Measurements from ENCODE around the gene IQGAP2.

Gene IQGAP2

DNA sequence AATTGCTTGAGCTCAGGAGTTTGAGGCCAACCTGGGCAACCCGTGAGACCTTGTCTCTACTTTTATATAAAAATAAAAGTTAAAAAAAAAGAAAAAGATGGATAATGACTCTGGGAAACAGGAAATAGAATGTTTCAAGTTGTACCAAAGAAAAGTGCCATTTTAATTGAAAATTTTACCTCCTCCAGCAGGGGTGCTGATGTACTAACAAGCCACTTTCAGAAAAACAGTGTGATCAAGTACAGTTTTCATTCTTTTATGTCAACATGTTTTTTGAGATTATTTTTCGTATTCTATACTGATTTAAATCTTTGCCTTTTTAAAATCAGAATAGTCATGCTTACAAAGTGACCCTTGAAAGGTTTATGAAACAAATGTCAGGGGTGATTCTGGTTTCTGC is 343.6 kb downstream of the IQGAP2 start:
- H3K4ac ChIP-seq (ENCODE audit: low read length): no peak overlapping the region
- H2BK120ac ChIP-seq (ENCODE audit: low read depth, low read length): no peak overlapping the region
- no peak overlapping the region for H3K14ac ChIP-seq (ENCODE audit: low read length)
- no peaks in the 10 kb centered on the region for H3K27me3 ChIP-seq (ENCODE audit: control insufficient read depth in 3 of 3, insufficient read depth in 3 of 3, low read depth in 1 of 3, low read length in 3 of 3)
- no CpG with 5 or more reads among the region's 2 CpGs for WGBS, 2 donors (ENCODE audit: extremely low coverage in 2 of 2, insufficient read length in 2 of 2, insufficient replicate concordance in 1 of 2)
- H4K91ac ChIP-seq (ENCODE audit: low read depth, low read length, poor library complexity): no peak overlapping the region
- no peaks in the 10 kb centered on the region for H3K36me3 ChIP-seq (replicated peaks in 1 of 2; ENCODE audit: control insufficient read depth in 2 of 2, insufficient read depth in 2 of 2, low read length in 2 of 2)
- H3K79me1 ChIP-seq (ENCODE audit: low read depth, low read length): no peaks in the 10 kb centered on the region
- no peak overlapping the region for H3K9ac ChIP-seq (ENCODE audit: low read depth, low read length, poor library complexity)
- H4K8ac ChIP-seq (ENCODE audit: low read depth, low read length): no peak overlapping the region
- H3K4me2 ChIP-seq (ENCODE audit: insufficient read depth, low read length, poor library complexity, severe bottlenecking): no peak overlapping the region
- no peaks in the 10 kb centered on the region for H3K4me1 ChIP-seq (ENCODE audit: control insufficient read depth in 2 of 2, insufficient read depth in 1 of 2, low read depth in 1 of 2, low read length in 2 of 2)
- H2AK5ac ChIP-seq (ENCODE audit: low read depth, low read length): no peak overlapping the region
- no peak overlapping the region for H3K18ac ChIP-seq (ENCODE audit: low read length)
- no peak overlapping the region for H3K4me3 ChIP-seq (ENCODE audit: low read length in 2 of 2)
- no peak overlapping the region for H2AFZ ChIP-seq (ENCODE audit: low read length)
- no peak overlapping the region for H3K27ac ChIP-seq (replicated peaks; ENCODE audit: low read length)
- no peak overlapping the region for H2BK15ac ChIP-seq (ENCODE audit: low read length)
- no peak overlapping the region for H3K23ac ChIP-seq (ENCODE audit: low read depth, low read length, poor library complexity)
- H2BK12ac ChIP-seq (ENCODE audit: low read length): no peak overlapping the region
- DNase-seq (ENCODE audit: low spot score): no peak
- H3K9me3 ChIP-seq (replicated peaks in 1 of 2; ENCODE audit: control insufficient read depth in 2 of 2, insufficient read depth in 1 of 2, low read depth in 1 of 2, low read length in 2 of 2): no peaks in the 10 kb centered on the region
- H2BK5ac ChIP-seq (ENCODE audit: low read length): no peak overlapping the region

DNA sequence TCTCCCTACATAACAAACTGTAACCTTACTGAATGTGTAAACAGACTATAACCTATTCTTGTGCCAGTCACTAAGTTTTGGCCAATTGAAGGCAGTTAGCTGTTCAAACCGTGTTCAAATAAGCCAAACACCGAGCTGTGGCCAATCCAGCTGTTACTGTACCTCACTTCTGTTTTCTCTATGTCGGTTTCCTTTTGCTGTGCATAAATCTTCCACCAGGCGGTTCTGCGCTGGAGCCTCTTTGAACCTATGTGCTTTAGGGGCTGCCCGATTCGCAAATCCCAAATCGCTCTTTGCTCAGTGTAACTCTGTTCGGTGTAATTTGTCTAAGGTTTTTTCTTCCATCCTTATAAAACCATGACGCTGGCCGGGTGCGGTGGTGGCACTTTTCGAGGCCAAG is 344.6 kb downstream of the IQGAP2 start:
- no CpG with 5 or more reads among the region's 13 CpGs for WGBS, 2 donors (ENCODE audit: extremely low coverage in 2 of 2, insufficient read length in 2 of 2, insufficient replicate concordance in 1 of 2)
- Histone ChIP-seq H3K79me1 (ENCODE audit: low read depth, low read length) (no peaks in the 10 kb centered on the region), H3K36me3 (replicated peaks in 1 of 2; ENCODE audit: control insufficient read depth in 2 of 2, insufficient read depth in 2 of 2, low read length in 2 of 2) (no peaks in the 10 kb centered on the region), H3K9ac (ENCODE audit: low read depth, low read length, poor library complexity) (no peak overlapping the region), H2BK15ac (ENCODE audit: low read length) (no peak overlapping the region), H2BK5ac (ENCODE audit: low read length) (no peak overlapping the region), H3K4me3 (ENCODE audit: low read length in 2 of 2) (no peak overlapping the region), H3K4ac (ENCODE audit: low read length) (no peak overlapping the region), H3K27me3 (ENCODE audit: control insufficient read depth in 3 of 3, insufficient read depth in 3 of 3, low read depth in 1 of 3, low read length in 3 of 3) (no peaks in the 10 kb centered on the region), H2AK5ac (ENCODE audit: low read depth, low read length) (no peak overlapping the region), H3K4me1 (ENCODE audit: control insufficient read depth in 2 of 2, insufficient read depth in 1 of 2, low read depth in 1 of 2, low read length in 2 of 2) (no peaks in the 10 kb centered on the region), H3K9me3 (replicated peaks in 1 of 2; ENCODE audit: control insufficient read depth in 2 of 2, insufficient read depth in 1 of 2, low read depth in 1 of 2, low read length in 2 of 2) (no peaks in the 10 kb centered on the region), H4K8ac (ENCODE audit: low read depth, low read length) (no peak overlapping the region), H2BK120ac (ENCODE audit: low read depth, low read length) (no peak overlapping the region), H2AFZ (ENCODE audit: low read length) (no peak overlapping the region), H3K4me2 (ENCODE audit: insufficient read depth, low read length, poor library complexity, severe bottlenecking) (no peak overlapping the region), H4K91ac (ENCODE audit: low read depth, low read length, poor library complexity) (no peak overlapping the region), H2BK12ac (ENCODE audit: low read length) (no peak overlapping the region), H3K27ac (replicated peaks; ENCODE audit: low read length) (no peak overlapping the region), H3K14ac (ENCODE audit: low read length) (no peak overlapping the region), H3K18ac (ENCODE audit: low read length) (no peak overlapping the region), H3K23ac (ENCODE audit: low read depth, low read length, poor library complexity) (no peak overlapping the region)
- no peak for DNase-seq (ENCODE audit: low spot score)

DNA sequence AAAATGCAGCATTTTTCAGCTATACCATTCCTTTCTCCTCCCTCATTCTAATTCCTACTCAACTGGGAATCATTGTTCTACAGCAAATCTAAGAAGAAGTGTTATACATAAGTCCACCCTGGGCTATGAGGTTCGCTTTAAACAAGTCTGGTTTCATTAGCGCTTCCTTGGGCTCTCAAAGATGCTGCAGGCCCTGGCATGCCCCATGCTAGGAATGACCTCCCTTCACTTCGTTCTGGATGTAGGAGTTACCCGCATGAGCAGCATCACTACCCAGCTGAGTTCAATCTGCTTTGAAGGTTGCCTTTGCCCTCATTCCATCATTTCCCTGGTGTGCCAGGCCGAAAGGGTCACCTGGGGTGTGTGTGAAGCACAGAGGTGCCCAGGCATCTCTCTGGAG is 348.2 kb downstream of the IQGAP2 start:
- no peaks in the 10 kb centered on the region for H3K79me1 ChIP-seq (ENCODE audit: low read depth, low read length)
- WGBS, 2 donors (ENCODE audit: extremely low coverage in 2 of 2, insufficient read length in 2 of 2, insufficient replicate concordance in 1 of 2): no CpG with 5 or more reads among the region's 5 CpGs

DNA sequence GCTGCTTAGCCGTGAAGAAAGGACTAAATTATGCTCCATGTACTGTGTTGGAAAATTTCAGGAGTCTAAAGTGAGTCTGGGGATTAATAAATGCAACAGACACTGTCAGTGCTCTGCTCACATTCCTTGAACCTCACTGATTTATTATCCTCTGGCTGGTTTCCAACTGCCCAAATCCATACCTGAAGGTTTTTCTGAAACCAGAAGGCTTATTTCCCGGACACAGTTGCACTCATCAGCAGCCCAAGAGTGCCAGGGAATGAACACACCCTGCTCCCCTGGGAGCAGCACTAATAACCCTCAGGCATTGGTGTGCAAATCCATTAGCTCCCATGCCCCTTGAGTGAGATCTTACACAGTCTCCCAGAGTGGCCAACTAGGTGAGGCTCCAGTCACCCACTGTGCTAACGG is 351.6 kb downstream of the IQGAP2 start:
- no peak overlapping the region for H2BK5ac ChIP-seq (ENCODE audit: low read length)
- H2AK5ac ChIP-seq (ENCODE audit: low read depth, low read length): no peak overlapping the region
- no peaks in the 10 kb centered on the region for H3K36me3 ChIP-seq (replicated peaks in 1 of 2; ENCODE audit: control insufficient read depth in 2 of 2, insufficient read depth in 2 of 2, low read length in 2 of 2)
- H2BK12ac ChIP-seq (ENCODE audit: low read length): no peak overlapping the region
- no peak overlapping the region for H3K4me2 ChIP-seq (ENCODE audit: insufficient read depth, low read length, poor library complexity, severe bottlenecking)
- peak overlapping the region; percentile 38 for H3K23ac ChIP-seq (ENCODE audit: low read depth, low read length, poor library complexity)
- H3K18ac ChIP-seq (ENCODE audit: low read length): no peak overlapping the region
- H4K91ac ChIP-seq (ENCODE audit: low read depth, low read length, poor library complexity): no peak overlapping the region
- H3K4me1 ChIP-seq (ENCODE audit: control insufficient read depth in 2 of 2, insufficient read depth in 1 of 2, low read depth in 1 of 2, low read length in 2 of 2): peaks cover 0 to 2% of the 10 kb centered on the region in 2 donors
- no peak for DNase-seq (ENCODE audit: low spot score)
- H3K4me3 ChIP-seq (ENCODE audit: low read length in 2 of 2): no peak overlapping the region
- no peak overlapping the region for H2AFZ ChIP-seq (ENCODE audit: low read length)
- no peaks in the 10 kb centered on the region for H3K27me3 ChIP-seq (ENCODE audit: control insufficient read depth in 3 of 3, insufficient read depth in 3 of 3, low read depth in 1 of 3, low read length in 3 of 3)
- no CpG with 5 or more reads among the region's 3 CpGs for WGBS, 2 donors (ENCODE audit: extremely low coverage in 2 of 2, insufficient read length in 2 of 2, insufficient replicate concordance in 1 of 2)
- no peak overlapping the region for H3K9ac ChIP-seq (ENCODE audit: low read depth, low read length, poor library complexity)
- H3K4ac ChIP-seq (ENCODE audit: low read length): no peak overlapping the region
- H3K9me3 ChIP-seq (replicated peaks in 1 of 2; ENCODE audit: control insufficient read depth in 2 of 2, insufficient read depth in 1 of 2, low read depth in 1 of 2, low read length in 2 of 2): no peaks in the 10 kb centered on the region
- H2BK120ac ChIP-seq (ENCODE audit: low read depth, low read length): no peak overlapping the region
- H4K8ac ChIP-seq (ENCODE audit: low read depth, low read length): no peak overlapping the region
- no peaks in the 10 kb centered on the region for H3K79me1 ChIP-seq (ENCODE audit: low read depth, low read length)
- no peak overlapping the region for H2BK15ac ChIP-seq (ENCODE audit: low read length)
- no peak overlapping the region for H3K14ac ChIP-seq (ENCODE audit: low read length)
- no peak overlapping the region for H3K27ac ChIP-seq (replicated peaks; ENCODE audit: low read length)

More for the DNA sequence above, 348.2 kb downstream of the IQGAP2 start:
- Histone ChIP-seq H3K14ac (ENCODE audit: low read length) (no peak overlapping the region), H3K23ac (ENCODE audit: low read depth, low read length, poor library complexity) (no peak overlapping the region), H3K27me3 (ENCODE audit: control insufficient read depth in 3 of 3, insufficient read depth in 3 of 3, low read depth in 1 of 3, low read length in 3 of 3) (no peaks in the 10 kb centered on the region), H2AK5ac (ENCODE audit: low read depth, low read length) (no peak overlapping the region), H3K36me3 (replicated peaks in 1 of 2; ENCODE audit: control insufficient read depth in 2 of 2, insufficient read depth in 2 of 2, low read length in 2 of 2) (no peaks in the 10 kb centered on the region), H3K27ac (replicated peaks; ENCODE audit: low read length) (no peak overlapping the region), H3K9ac (ENCODE audit: low read depth, low read length, poor library complexity) (no peak overlapping the region), H3K4me2 (ENCODE audit: insufficient read depth, low read length, poor library complexity, severe bottlenecking) (no peak overlapping the region), H4K8ac (ENCODE audit: low read depth, low read length) (no peak overlapping the region), H4K91ac (ENCODE audit: low read depth, low read length, poor library complexity) (no peak overlapping the region), H2BK12ac (ENCODE audit: low read length) (no peak overlapping the region), H2AFZ (ENCODE audit: low read length) (no peak overlapping the region), H3K18ac (ENCODE audit: low read length) (no peak overlapping the region), H3K9me3 (replicated peaks in 1 of 2; ENCODE audit: control insufficient read depth in 2 of 2, insufficient read depth in 1 of 2, low read depth in 1 of 2, low read length in 2 of 2) (no peaks in the 10 kb centered on the region), H3K4me1 (ENCODE audit: control insufficient read depth in 2 of 2, insufficient read depth in 1 of 2, low read depth in 1 of 2, low read length in 2 of 2) (peaks cover 0 to 2% of the 10 kb centered on the region in 2 donors), H3K4ac (ENCODE audit: low read length) (no peak overlapping the region), H2BK120ac (ENCODE audit: low read depth, low read length) (no peak overlapping the region), H2BK15ac (ENCODE audit: low read length) (no peak overlapping the region), H2BK5ac (ENCODE audit: low read length) (no peak overlapping the region), H3K4me3 (ENCODE audit: low read length in 2 of 2) (no peak overlapping the region)
- no peak for DNase-seq (ENCODE audit: low spot score)

All from neuronal stem cell (in vitro differentiated cells).